ENCODE results near the gene TBC1D14.

DNA sequence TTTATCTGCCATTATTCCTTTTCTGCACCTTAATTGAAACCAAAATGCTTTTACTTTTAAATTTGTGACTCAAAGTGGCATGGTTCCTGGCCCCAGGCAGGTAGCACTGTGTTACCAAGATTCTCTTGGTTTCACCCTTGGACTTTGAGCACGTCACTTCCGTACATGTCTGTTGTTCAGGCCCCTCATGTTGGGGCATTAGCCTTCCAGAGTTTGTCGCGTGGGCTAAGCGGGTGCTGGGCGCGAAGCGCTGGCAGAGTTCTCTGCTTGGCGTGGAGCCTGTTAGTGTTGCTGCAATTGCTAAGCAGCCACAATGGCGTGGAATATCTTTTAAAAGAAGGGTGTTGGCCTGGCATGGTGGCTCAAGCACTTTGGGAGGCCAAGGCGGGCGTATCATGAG, 119.6 kb downstream of the TBC1D14 start:
- TF ChIP-seq POLR2A (IDR thresholded peaks at IDR 0.05; ENCODE audit: low read length) (no peak), GATA1 (IDR thresholded peaks at IDR 0.05; ENCODE audit: low read depth, low read length) (no peak)

Measured in erythroblast (primary cell).